GM23248 (cell line): ENCODE results near the gene VEGFC. TPM values are rescaled to one million over a fixed set of nuclear protein-coding genes. Genes with fewer than 3 reads are reported as not detected.

Experiments used
- DNase-seq: peaks from one replicate; pipeline ENCODE4 v3.0.0-alpha.2; 2015
- H2AFZ ChIP-seq: fragments of 200-600 bp; sonication (generic); 2 replicates; pipeline ENCODE4 v1.6.1; 2016; ENCODE audit warnings: antibody characterized with exemption
- H3F3A ChIP-seq: fragments of 200-600 bp; sonication (generic); 2 replicates; pipeline ENCODE4 v1.6.1; 2016; ENCODE audit warnings: mild to moderate bottlenecking, antibody characterized with exemption, mixed run types; ENCODE audit not compliant: insufficient read depth
- H3K27ac ChIP-seq: fragments of 200-600 bp; sonication (generic); 2 replicates; pipeline ENCODE4 v1.5.1; 2016; ENCODE audit warnings: mild to moderate bottlenecking
- H3K27me3 ChIP-seq: fragments of 200-600 bp; sonication (generic); replicated peaks from 2 replicates; pipeline ENCODE4 v1.6.1; 2016; ENCODE audit warnings: mild to moderate bottlenecking; ENCODE audit not compliant: insufficient read depth
- H3K36me3 ChIP-seq: fragments of 200-600 bp; sonication (generic); 2 replicates; pipeline ENCODE4 v1.6.1; 2016; ENCODE audit warnings: low read depth, mild to moderate bottlenecking
- H3K4me1 ChIP-seq: fragments of 200-600 bp; sonication (generic); 2 replicates; pipeline ENCODE4 v1.6.1; 2016; ENCODE audit warnings: mild to moderate bottlenecking; ENCODE audit not compliant: insufficient read depth
- H3K4me2 ChIP-seq: fragments of 200-600 bp; sonication (generic); one replicate; pipeline ENCODE4 v1.6.1; 2016; ENCODE audit warnings: mild to moderate bottlenecking; ENCODE audit not compliant: unreplicated experiment
- H3K4me3 ChIP-seq: fragments of 200-600 bp; sonication (generic); 2 replicates; pipeline ENCODE4 v1.5.1; 2016; ENCODE audit warnings: mild to moderate bottlenecking
- H3K79me2 ChIP-seq: fragments of 200-600 bp; sonication (generic); 2 replicates; pipeline ENCODE4 v1.6.1; 2016; ENCODE audit warnings: mild to moderate bottlenecking; ENCODE audit not compliant: insufficient read depth
- H3K9ac ChIP-seq: fragments of 200-600 bp; sonication (generic); 2 replicates; pipeline ENCODE4 v1.6.1; 2016; ENCODE audit warnings: mild to moderate bottlenecking
- H3K9me2 ChIP-seq: fragments of 200-600 bp; sonication (generic); 2 replicates; pipeline ENCODE4 v1.6.1; 2016; ENCODE audit warnings: mixed run types, mild to moderate bottlenecking, moderate library complexity; ENCODE audit not compliant: insufficient read depth
- H3K9me3 ChIP-seq: fragments of 200-600 bp; sonication (generic); one replicate; pipeline ENCODE4 v1.6.1; 2017; ENCODE audit warnings: low read depth
- H4K20me1 ChIP-seq: fragments of 200-600 bp; sonication (generic); 2 replicates; pipeline ENCODE4 v1.6.0; 2016; ENCODE audit not compliant: insufficient read depth
- EZH2 ChIP-seq: fragments of 200-600 bp; sonication (generic); IDR thresholded peaks from 2 replicates; pipeline ENCODE4 v1.6.1; 2018; ENCODE audit warnings: antibody characterized with exemption, mild to moderate bottlenecking; ENCODE audit not compliant: insufficient read depth, poor library complexity, severe bottlenecking
- EZH2phosphoT487 ChIP-seq: fragments of 200-600 bp; sonication (generic); IDR thresholded peaks from 2 replicates; pipeline ENCODE4 v1.6.1; 2018; ENCODE audit warnings: antibody characterized with exemption, moderate library complexity, mild to moderate bottlenecking, low read depth; ENCODE audit not compliant: insufficient read depth
- WGBS, 2 experiments: methylation state at CpG; one replicate each; pipeline ENCODE4 v1.1.6; 2015 to 2017; ENCODE audit warnings: low lambda C conversion rate in 2 of 2, low coverage in 1 of 2; ENCODE audit errors: missing lambda C conversion rate in 2 of 2; 5-methylcytosine and 5-hydroxymethylcytosine counted together
- in situ Hi-C: fragments of 300-500 bp; cut with MboI; formaldehyde crosslinking; loops from 2 replicates; pipeline ENCODE4 v1.15.0; 2020
- polyA plus RNA-seq: library from polyadenylated mRNA; unstranded; fragments of >200 nt; fragmentation: Nextera tagmentation; extraction: Ambion mirVana; gene quantifications from 2 replicates; pipeline ENCODE4 v1.2.1, GENCODE V29; 2016
- total RNA-seq: library from RNA; depleted of rRNA; stranded (reverse); fragments of >200 nt; shearing (Covaris generic); gene quantifications from 2 replicates; pipeline ENCODE4 v1.2.3, GENCODE V29; 2014

The VEGFC gene
- total and polyA plus RNA-seq, 2 experiments from 2014 or later = 21.7 to 56.3 TPM

DNA sequence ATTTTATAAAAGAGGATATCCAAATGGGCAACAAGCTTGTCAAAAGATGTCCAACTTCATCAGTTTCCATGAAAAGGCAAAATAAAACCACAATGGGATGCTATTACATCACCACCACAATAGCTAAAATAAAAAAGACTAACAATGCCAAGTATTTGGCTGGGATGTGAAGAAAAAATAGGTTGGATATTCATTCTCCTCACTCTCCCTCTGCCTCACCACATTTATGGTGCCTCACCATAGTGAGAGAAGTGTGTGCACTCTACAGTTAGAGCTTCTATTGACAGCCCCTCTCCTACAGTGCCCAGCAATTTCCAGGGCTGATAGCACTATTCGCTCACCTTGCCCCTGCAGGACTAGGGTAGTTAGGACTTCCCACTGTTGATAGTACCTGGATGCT lies 25.5 kb downstream of the VEGFC start:
- Histone ChIP-seq H2AFZ (no peak overlapping the region), H3K27ac (peak overlapping the region; percentile 26), H3F3A (peaks cover 80% of the 10 kb centered on the region), H3K79me2 (peaks cover 98% of the 10 kb centered on the region), H3K9ac (no peak overlapping the region), H3K4me1 (peaks cover 57% of the 10 kb centered on the region), H3K4me3 (no peak overlapping the region), H4K20me1 (no peaks in the 10 kb centered on the region; the same call in 1 of the 2 replicates), H3K4me2 (no peak overlapping the region), H3K36me3 (peaks cover 7% of the 10 kb centered on the region; the same call in 1 of the 2 replicates), H3K27me3 (no peaks in the 10 kb centered on the region), H3K9me2 (no peaks in the 10 kb centered on the region), H3K9me3 (no peaks in the 10 kb centered on the region)
- in situ Hi-C loops = no loop called here
- TF ChIP-seq EZH2phosphoT487 (no peak), EZH2 (no peak)
- DNase-seq = peak; percentile 61
- 100% methylated on average over 1 of the region's 1 CpG for WGBS, 2 experiments

DNA sequence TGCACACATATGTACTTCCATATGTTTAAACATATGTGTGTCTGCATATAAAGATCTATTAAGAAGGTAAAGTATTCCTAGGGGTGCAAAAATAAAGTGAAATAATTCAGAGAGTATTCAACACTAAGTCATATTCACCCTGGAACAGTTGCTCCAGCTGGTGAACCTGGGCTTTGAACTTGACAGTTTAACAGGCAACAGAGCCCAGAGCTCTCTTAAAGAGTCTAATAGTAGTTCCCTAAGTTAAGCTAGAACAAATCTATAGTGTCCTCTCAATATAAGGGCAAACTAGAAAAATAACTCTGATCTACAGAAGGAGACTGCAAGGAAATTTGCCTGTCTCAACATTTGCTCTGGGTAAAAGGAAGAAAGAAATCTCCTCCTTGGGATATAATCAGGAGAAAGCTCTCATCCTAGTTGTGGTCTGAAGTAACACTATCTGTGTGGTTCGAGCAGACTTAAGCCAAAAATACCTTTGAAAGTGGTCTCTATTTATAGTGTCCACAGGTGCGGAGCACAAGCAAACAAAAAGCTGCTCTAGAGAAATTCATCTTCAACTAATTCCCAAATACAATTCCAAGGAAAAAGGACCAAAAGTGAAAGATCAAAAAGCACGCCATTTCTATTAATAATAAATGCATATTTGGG lies 29.9 kb downstream of the VEGFC start:
- Histone ChIP-seq H2AFZ (no peak overlapping the region), H3K4me3 (no peak overlapping the region), H3K4me1 (peaks cover 53% of the 10 kb centered on the region), H3K9me2 (no peaks in the 10 kb centered on the region), H3K9me3 (no peaks in the 10 kb centered on the region), H3K9ac (no peak overlapping the region), H4K20me1 (peaks cover 5% of the 10 kb centered on the region; the same call in 1 of the 2 replicates), H3K36me3 (peaks cover 7% of the 10 kb centered on the region; the same call in 1 of the 2 replicates), H3K27ac (no peak overlapping the region), H3F3A (peaks cover 79% of the 10 kb centered on the region), H3K27me3 (no peaks in the 10 kb centered on the region), H3K79me2 (peaks cover 100% of the 10 kb centered on the region), H3K4me2 (no peak overlapping the region)
- DNase-seq = no peak
- no peak for TF ChIP-seq EZH2phosphoT487
- TF ChIP-seq EZH2 = no peak
- in situ Hi-C loops = no loop called here
- 87% methylated on average over 3 of the region's 3 CpGs for WGBS, 2 experiments

- no peak overlapping the region for H3K4me2 ChIP-seq
- H3K36me3 ChIP-seq = peaks cover 7% of the 10 kb centered on the region; the same call in 1 of the 2 replicates
- H3K9me2 ChIP-seq = no peaks in the 10 kb centered on the region
- no peak overlapping the region for H2AFZ ChIP-seq
- no peak for DNase-seq
- 98 to 100% methylated on average over 3 of the region's 3 CpGs for WGBS, 2 experiments
- H3K4me3 ChIP-seq = no peak overlapping the region
- H3K9ac ChIP-seq = no peak overlapping the region
- no peak overlapping the region for H3K27ac ChIP-seq
- in situ Hi-C loops = no loop called here
- TF ChIP-seq EZH2phosphoT487 (no peak), EZH2 (no peak)
- H3K9me3 ChIP-seq = no peaks in the 10 kb centered on the region
- H3K27me3 ChIP-seq = no peaks in the 10 kb centered on the region
- peaks cover 100% of the 10 kb centered on the region for H3K79me2 ChIP-seq
- H3K4me1 ChIP-seq = peaks cover 46% of the 10 kb centered on the region
- peaks cover 78% of the 10 kb centered on the region for H3F3A ChIP-seq
- H4K20me1 ChIP-seq = peaks cover 6% of the 10 kb centered on the region; the same call in 1 of the 2 replicates
Observed at GRCh38 chr4:176761872-176762271, 30.9 kb downstream of the VEGFC start.

- peaks cover 73% of the 10 kb centered on the region for H3F3A ChIP-seq
- no peak overlapping the region for H3K4me3 ChIP-seq
- TF ChIP-seq EZH2phosphoT487 (no peak), EZH2 (no peak)
- no peak overlapping the region for H3K27ac ChIP-seq
- no peak overlapping the region for H2AFZ ChIP-seq
- H3K79me2 ChIP-seq = peaks cover 100% of the 10 kb centered on the region
- DNase-seq = no peak
- H3K9me3 ChIP-seq = no peaks in the 10 kb centered on the region
- in situ Hi-C loops = no loop called here
- H3K36me3 ChIP-seq = peaks cover 7% of the 10 kb centered on the region; the same call in 1 of the 2 replicates
- no peak overlapping the region for H3K9ac ChIP-seq
- H4K20me1 ChIP-seq = peaks cover 10% of the 10 kb centered on the region; the same call in 1 of the 2 replicates
- peaks cover 41% of the 10 kb centered on the region for H3K4me1 ChIP-seq
- no peak overlapping the region for H3K4me2 ChIP-seq
- WGBS, 2 experiments = 26 to 30% methylated on average over 3 of the region's 3 CpGs
- no peaks in the 10 kb centered on the region for H3K27me3 ChIP-seq
- no peaks in the 10 kb centered on the region for H3K9me2 ChIP-seq
Observed at GRCh38 chr4:176760471-176760870, 32.3 kb downstream of the VEGFC start.
